ENCODE measurements around the gene PORCN. TPM values are rescaled to one million over a fixed set of nuclear protein-coding genes. Genes with fewer than 3 reads are reported as not detected.

PORCN gene
- total RNA-seq, 2 donors from 2014 or later: 51.1 to 54.4 TPM

GRCh38 chrX:48460606-48461005 lies 48.2 kb upstream of the PORCN start:
- Histone ChIP-seq H3K9ac (ENCODE audit: extremely low read depth, low read length, poor library complexity, severe bottlenecking) (no peak overlapping the region), H3K27ac (ENCODE audit: low read depth, low read length) (no peak overlapping the region), H3K4me3 (ENCODE audit: low read length) (no peak overlapping the region), H3K36me3 (ENCODE audit: control insufficient read depth, insufficient read depth, low read length) (peaks cover 45% of the 10 kb centered on the region), H3K27me3 (ENCODE audit: control insufficient read depth, insufficient read depth, low read length, poor library complexity, severe bottlenecking) (no peaks in the 10 kb centered on the region), H3K4me1 (ENCODE audit: control insufficient read depth, insufficient read depth, low read length) (no peaks in the 10 kb centered on the region), H3K9me3 (ENCODE audit: control insufficient read depth, low read length) (no peaks in the 10 kb centered on the region)
- Mint-ChIP-seq H3K4me3 (no peak overlapping the region), H3K27me3 (ENCODE audit: insufficient read depth) (no peaks in the 10 kb centered on the region), H3K36me3 (ENCODE audit: low read depth) (peaks cover 52% of the 10 kb centered on the region), H3K27ac (no peak overlapping the region), H3K9me3 (peaks cover 71% of the 10 kb centered on the region), H3K4me1 (peaks cover 5% of the 10 kb centered on the region)
- 92% methylated on average over 11 of the region's 11 CpGs; no CpG with 5 or more reads in 1 of the 2 experiments for WGBS, 2 experiments (ENCODE audit: insufficient coverage in 1 of 2, insufficient read length in 1 of 2)
- no peak for DNase-seq
- no peak for TF ChIP-seq CTCF (conservative IDR thresholded peaks at IDR 0.05)

GRCh38 chrX:48461830-48462229 lies 47.0 kb upstream of the PORCN start:
- peaks cover 73% of the 10 kb centered on the region for H3K9me3 Mint-ChIP-seq
- H3K36me3 Mint-ChIP-seq (ENCODE audit: low read depth): peaks cover 55% of the 10 kb centered on the region
- Histone ChIP-seq H3K36me3 (ENCODE audit: control insufficient read depth, insufficient read depth, low read length) (peaks cover 54% of the 10 kb centered on the region), H3K4me3 (ENCODE audit: low read length) (no peak overlapping the region), H3K27me3 (ENCODE audit: control insufficient read depth, insufficient read depth, low read length, poor library complexity, severe bottlenecking) (no peaks in the 10 kb centered on the region), H3K4me1 (ENCODE audit: control insufficient read depth, insufficient read depth, low read length) (no peaks in the 10 kb centered on the region), H3K9me3 (ENCODE audit: control insufficient read depth, low read length) (no peaks in the 10 kb centered on the region), H3K9ac (ENCODE audit: extremely low read depth, low read length, poor library complexity, severe bottlenecking) (no peak overlapping the region), H3K27ac (ENCODE audit: low read depth, low read length) (no peak overlapping the region)
- H3K4me1 Mint-ChIP-seq: peaks cover 7% of the 10 kb centered on the region
- DNase-seq: no peak
- H3K27me3 Mint-ChIP-seq (ENCODE audit: insufficient read depth): no peaks in the 10 kb centered on the region
- H3K27ac Mint-ChIP-seq: no peak overlapping the region
- H3K4me3 Mint-ChIP-seq: no peak overlapping the region
- TF ChIP-seq CTCF (conservative IDR thresholded peaks at IDR 0.05): no peak
- 100% methylated on average over 1 to 5 of the region's 6 CpGs for WGBS, 2 experiments (ENCODE audit: insufficient coverage in 1 of 2, insufficient read length in 1 of 2)

- Histone ChIP-seq H3K9me3 (ENCODE audit: control insufficient read depth, low read length) (no peaks in the 10 kb centered on the region), H3K27me3 (ENCODE audit: control insufficient read depth, insufficient read depth, low read length, poor library complexity, severe bottlenecking) (no peaks in the 10 kb centered on the region), H3K9ac (ENCODE audit: extremely low read depth, low read length, poor library complexity, severe bottlenecking) (no peak overlapping the region), H3K36me3 (ENCODE audit: control insufficient read depth, insufficient read depth, low read length) (peaks cover 49% of the 10 kb centered on the region), H3K4me3 (ENCODE audit: low read length) (peak overlapping the region; percentile 85), H3K27ac (ENCODE audit: low read depth, low read length) (no peak overlapping the region), H3K4me1 (ENCODE audit: control insufficient read depth, insufficient read depth, low read length) (no peaks in the 10 kb centered on the region)
- Mint-ChIP-seq H3K36me3 (ENCODE audit: low read depth) (peaks cover 39% of the 10 kb centered on the region), H3K4me3 (no peak overlapping the region), H3K27me3 (ENCODE audit: insufficient read depth) (no peaks in the 10 kb centered on the region), H3K27ac (no peak overlapping the region), H3K4me1 (peaks cover 15% of the 10 kb centered on the region), H3K9me3 (peaks cover 77% of the 10 kb centered on the region)
- TF ChIP-seq CTCF (conservative IDR thresholded peaks at IDR 0.05): no peak
- 84 to 95% methylated on average over 3 to 10 of the region's 10 CpGs for WGBS, 2 experiments (ENCODE audit: insufficient coverage in 1 of 2, insufficient read length in 1 of 2)
- no peak for DNase-seq
Observed at GRCh38 chrX:48465336-48465933, 43.4 kb upstream of the PORCN start.

All from endodermal cell (in vitro differentiated cells).